B cell (primary cell): ENCODE results near the gene HS6ST2. TPM values are rescaled to one million over a fixed set of nuclear protein-coding genes. Genes with fewer than 3 reads are reported as not detected.

Experiments
- ATAC-seq: fragments of 200-7000 bp; cut with Tn5 transposase; one replicate; pipeline ENCODE4 v1.10.0; 2021; ENCODE audit warnings: low read depth, mild to moderate bottlenecking, moderate number of reproducible peaks, moderate library complexity
- CTCF ChIA-PET: fragments of 350-600 bp; sonication (Branson Sonifier 250); formaldehyde crosslinking; loops from one replicate; lab custom pipeline; 2021; ENCODE audit warnings: antibody characterized with exemption, inconsistent platforms; lab: Charles Lee
- POLR2A ChIA-PET: fragments of 350-600 bp; sonication (Branson Sonifier 250); formaldehyde crosslinking; loops from one replicate; lab custom pipeline; 2021; ENCODE audit warnings: antibody characterized with exemption; lab: Charles Lee
- DNase-seq: peaks from one replicate; pipeline ENCODE4 v3.0.0; 2013
- H2AFZ ChIP-seq: 2 replicates; pipeline ENCODE4 v1.6.1; 2012; ENCODE audit warnings: mild to moderate bottlenecking, low read depth, low read length; ENCODE audit not compliant: insufficient read depth, poor library complexity, severe bottlenecking
- H3K27ac ChIP-seq, 2 donors: 1 replicate in 1 of 2; 2 replicates in 1 of 2; pipeline ENCODE4 v1.5.1; 2012 to 2013; ENCODE audit warnings: low read length in 2 of 2, mild to moderate bottlenecking in 2 of 2, moderate library complexity in 1 of 2
- H3K27me3 ChIP-seq, 4 experiments: fragments of 200-600 bp in 1 of 4; sonication (generic) in 1 of 4; replicated peaks in 1 of 4; 1 replicate in 2 of 4; 2 replicates in 2 of 4; pipeline versions ENCODE4 v1.6.1 to v1.7.0; 2013 to 2016; ENCODE audit warnings: low read length in 3 of 4, mild to moderate bottlenecking in 2 of 4, mixed read lengths in 1 of 4, moderate library complexity in 1 of 4; ENCODE audit not compliant: insufficient read depth in 4 of 4, control insufficient read depth in 3 of 4; ENCODE audit errors: control extremely low read depth in 1 of 4
- H3K36me3 ChIP-seq, 2 experiments: replicated peaks in 1 of 2; 1 replicate in 1 of 2; 2 replicates in 1 of 2; pipeline versions ENCODE4 v1.6.1 to v1.7.1; 2013; ENCODE audit warnings: low read length in 1 of 2; ENCODE audit not compliant: insufficient read depth in 2 of 2, control insufficient read depth in 1 of 2; ENCODE audit errors: control extremely low read depth in 1 of 2, extremely low read depth in 1 of 2
- H3K4me1 ChIP-seq, 2 donors: fragments of 200-600 bp in 1 of 2; sonication (generic) in 1 of 2; 1 replicate in 1 of 2; 2 replicates in 1 of 2; pipeline versions ENCODE4 v1.5.1 to v1.6.1; 2013 to 2017; ENCODE audit warnings: low read length in 2 of 2; ENCODE audit not compliant: control insufficient read depth in 2 of 2, insufficient read depth in 2 of 2
- H3K4me2 ChIP-seq: replicated peaks from 2 replicates; pipeline ENCODE3; 2012; ENCODE audit warnings: mild to moderate bottlenecking, low read depth, low read length; ENCODE audit not compliant: poor library complexity, severe bottlenecking
- H3K4me3 ChIP-seq, 5 experiments: fragments of 200-600 bp in 1 of 5; sonication (generic) in 1 of 5; 1 replicate in 3 of 5; 2 replicates in 2 of 5; pipeline versions ENCODE4 v1.5.1 to v1.7.0; 2011 to 2016; ENCODE audit warnings: low read length in 4 of 5, mild to moderate bottlenecking in 4 of 5, low read depth in 2 of 5, control low read depth in 1 of 5, moderate library complexity in 1 of 5; ENCODE audit not compliant: insufficient read depth in 1 of 5; ENCODE audit errors: control extremely low read depth in 1 of 5, extremely low read depth in 1 of 5
- H3K79me2 ChIP-seq: fragments of 200-600 bp; sonication (generic); one replicate; pipeline ENCODE4 v1.6.0; 2016; ENCODE audit warnings: low read length; ENCODE audit not compliant: control insufficient read depth, insufficient read depth
- H3K9ac ChIP-seq: fragments of 200-600 bp; sonication (generic); 2 replicates; pipeline ENCODE4 v1.6.1; 2017; ENCODE audit warnings: mild to moderate bottlenecking, low read length, moderate library complexity
- H3K9me3 ChIP-seq, 3 donors: one replicate each; pipeline versions ENCODE4 v1.6.1 to v1.7.1; 2013; ENCODE audit warnings: low read length in 2 of 3; ENCODE audit not compliant: control insufficient read depth in 2 of 3, insufficient read depth in 1 of 3; ENCODE audit errors: control extremely low read depth in 1 of 3
- H4K20me1 ChIP-seq: 2 replicates; pipeline ENCODE4 v1.6.0; 2012; ENCODE audit warnings: mild to moderate bottlenecking, low read length; ENCODE audit not compliant: insufficient read depth, control insufficient read depth, poor library complexity, severe bottlenecking
- H3K27ac Mint-ChIP-seq: one replicate; pipeline ENCODE4 v1.8.0; 2021; ENCODE audit warnings: mixed read lengths
- H3K27me3 Mint-ChIP-seq: one replicate; pipeline ENCODE4 v1.8.0; 2021; ENCODE audit warnings: mixed read lengths
- H3K4me1 Mint-ChIP-seq: one replicate; pipeline ENCODE4 v1.8.0; 2021; ENCODE audit warnings: mixed read lengths
- H3K4me3 Mint-ChIP-seq: one replicate; pipeline ENCODE4 v1.8.0; 2021; ENCODE audit warnings: mixed read lengths
- H3K9me3 Mint-ChIP-seq: one replicate; pipeline ENCODE4 v1.8.0; 2022; ENCODE audit warnings: mixed read lengths; ENCODE audit not compliant: insufficient read depth
- CTCF ChIP-seq: fragments of 200-600 bp; IDR thresholded peaks from one replicate; pipeline ENCODE4 v1.8.0; 2022; ENCODE audit warnings: antibody characterized with exemption, mild to moderate bottlenecking
- EZH2 ChIP-seq: IDR thresholded peaks from 2 replicates; pipeline ENCODE4 v1.6.1; 2012; ENCODE audit warnings: borderline replicate concordance, low read depth, mild to moderate bottlenecking, moderate library complexity, low read length; ENCODE audit not compliant: insufficient read depth, poor library complexity, severe bottlenecking
- WGBS: methylation state at CpG from one replicate; pipeline ENCODE4 v1.1.5; 2013; ENCODE audit warnings: missing lambda C conversion rate; ENCODE audit not compliant: insufficient coverage; 5-methylcytosine and 5-hydroxymethylcytosine counted together
- intact Hi-C: fragments of 100-400 bp; cut with micrococcal nuclease; formaldehyde crosslinking; loops from one replicate; pipeline ENCODE4 v1.10.0; 2022
- polyA plus RNA-seq: library from polyadenylated mRNA; depleted of rRNA; stranded (reverse); fragments of >200 nt; gene quantifications from 2 replicates; pipeline ENCODE4 v1.2.3, GENCODE V29; 2012
- total RNA-seq, 2 donors: library from RNA; stranded (reverse); fragments of 120-200 nt in 1 of 2; gene quantifications; 1 replicate in 1 of 2; 2 replicates in 1 of 2; pipeline versions ENCODE4 v1.2.3 to v1.2.4, GENCODE V29; 2013 to 2022

Gene HS6ST2
- total and polyA plus RNA-seq, 2 donors (not counting 1 experiment from before 2014, with no cell fraction given): not detected

DNA sequence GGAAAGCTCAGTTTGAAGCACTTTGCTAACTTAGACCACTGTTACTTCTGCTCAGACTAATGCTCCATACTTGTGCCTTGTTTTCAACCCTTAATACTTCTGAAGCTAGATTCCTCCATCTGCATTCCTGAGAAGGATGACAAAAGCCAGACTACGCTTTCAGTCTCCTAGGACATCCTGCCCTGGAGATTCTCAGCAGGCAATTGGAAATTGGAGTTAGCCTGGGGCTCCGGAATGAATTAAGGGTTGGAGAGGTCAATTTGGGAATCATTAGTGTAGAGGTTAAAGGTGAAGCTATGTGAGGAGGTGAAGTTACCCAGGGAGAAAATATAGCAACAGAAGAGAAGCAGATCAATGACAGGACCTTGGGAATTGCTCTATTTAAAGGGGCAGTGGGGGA is 253.7 kb downstream of the HS6ST2 start:
- no peak overlapping the region for H3K27ac ChIP-seq
- no peaks in the 10 kb centered on the region for H3K4me1 ChIP-seq
- no peak overlapping the region for H3K9ac ChIP-seq
- intact Hi-C loops: no loop called here
- CTCF ChIA-PET: no interaction called here
- no peaks in the 10 kb centered on the region for H3K36me3 ChIP-seq
- H3K4me2 ChIP-seq: no peak overlapping the region
- Mint-ChIP-seq H3K27me3 (no peaks in the 10 kb centered on the region), H3K9me3 (no peaks in the 10 kb centered on the region), H3K4me1 (no peaks in the 10 kb centered on the region), H3K27ac (no peak overlapping the region), H3K4me3 (no peak overlapping the region)
- no peaks in the 10 kb centered on the region for H4K20me1 ChIP-seq
- 100% methylated on average over 1 of the region's 2 CpGs for WGBS
- TF ChIP-seq EZH2 (no peak), CTCF (no peak)
- ATAC-seq (no peak), DNase-seq (no peak)
- POLR2A ChIA-PET: no interaction called here
- no peaks in the 10 kb centered on the region for H3K27me3 ChIP-seq
- no peaks in the 10 kb centered on the region for H3K9me3 ChIP-seq
- H3K79me2 ChIP-seq: no peaks in the 10 kb centered on the region
- no peak overlapping the region for H3K4me3 ChIP-seq
- no peak overlapping the region for H2AFZ ChIP-seq

DNA sequence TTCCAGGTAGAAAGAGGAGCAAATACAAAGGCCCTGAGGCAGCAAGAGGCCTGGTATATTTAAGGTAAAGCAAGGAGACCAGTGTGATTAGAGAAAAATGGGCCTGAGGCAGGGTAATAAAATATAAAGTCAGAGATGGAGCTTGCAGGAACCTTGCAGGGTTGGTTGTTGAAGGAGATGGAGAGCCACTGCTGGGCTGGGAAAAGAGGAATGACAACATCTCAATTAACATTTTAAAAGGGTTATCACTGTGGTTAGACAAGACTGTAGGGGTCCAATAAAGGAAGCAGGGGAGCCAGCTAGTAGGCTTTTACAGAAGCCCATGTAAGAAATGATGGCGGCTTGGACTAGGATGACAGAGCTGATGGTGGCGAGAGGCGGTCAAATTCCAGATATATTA is 264.0 kb downstream of the HS6ST2 start:
- intact Hi-C loops: no loop called here
- H3K27me3 ChIP-seq: no peaks in the 10 kb centered on the region
- H2AFZ ChIP-seq: no peak overlapping the region
- Mint-ChIP-seq H3K4me1 (no peaks in the 10 kb centered on the region), H3K9me3 (no peaks in the 10 kb centered on the region), H3K4me3 (no peak overlapping the region), H3K27ac (no peak overlapping the region), H3K27me3 (peaks cover 9% of the 10 kb centered on the region)
- no peak overlapping the region for H3K27ac ChIP-seq
- ChIA-PET POLR2A (no interaction called here), CTCF (no interaction called here)
- H4K20me1 ChIP-seq: no peaks in the 10 kb centered on the region
- no peak for ATAC-seq
- no peaks in the 10 kb centered on the region for H3K4me1 ChIP-seq
- no peaks in the 10 kb centered on the region for H3K36me3 ChIP-seq
- H3K4me2 ChIP-seq: no peak overlapping the region
- H3K79me2 ChIP-seq: no peaks in the 10 kb centered on the region
- no peak for TF ChIP-seq EZH2
- TF ChIP-seq CTCF: no peak
- no peaks in the 10 kb centered on the region for H3K9me3 ChIP-seq
- WGBS: 96% methylated on average over 3 of the region's 3 CpGs
- DNase-seq: no peak
- H3K4me3 ChIP-seq: no peak overlapping the region
- no peak overlapping the region for H3K9ac ChIP-seq
